Caco-2 (cell line): Measurements from ENCODE around the gene MYL3. TPM values are rescaled to one million over a fixed set of nuclear protein-coding genes. Genes with fewer than 3 reads are reported as not detected.

Experiments used
- BruUV-seq: library from RNA; stranded (reverse); fragments of 400-500 nt; replicated peaks from 2 replicates; lab custom pipeline; 2021; lab: Mats Ljungman, UMichigan
- CTCF ChIA-PET: fragments of 300-600 bp; sonication (Branson Sonifier 250); formaldehyde crosslinking; loops from one replicate; lab custom pipeline; 2022; ENCODE audit warnings: antibody characterized with exemption; lab: Charles Lee
- POLR2A ChIA-PET: fragments of 300-600 bp; sonication (Branson Sonifier 250); formaldehyde crosslinking; loops from one replicate; lab custom pipeline; 2022; ENCODE audit warnings: antibody characterized with exemption; lab: Charles Lee
- DNase-seq, 2 experiments: peaks; one replicate each; pipeline versions ENCODE4 v3.0.0 to v3.0.0-alpha.2; 2020 to 2022
- H3K27me3 ChIP-seq: replicated peaks from 2 replicates; pipeline ENCODE4 v1.6.0; 2011; ENCODE audit warnings: low read length; ENCODE audit not compliant: control insufficient read depth, insufficient read depth
- H3K36me3 ChIP-seq: 2 replicates; pipeline ENCODE4 v1.5.1; 2011; ENCODE audit warnings: low read length; ENCODE audit not compliant: control insufficient read depth, insufficient read depth
- H3K4me1 ChIP-seq: fragments of 250-450 bp; sonication (Bioruptor Pico); 2 replicates; pipeline ENCODE4 v1.5.1; 2020; ENCODE audit warnings: mild to moderate bottlenecking
- H3K4me3 ChIP-seq: 2 replicates; pipeline ENCODE4 v1.5.1; 2011; ENCODE audit warnings: low read depth, mild to moderate bottlenecking, control low read depth, low read length
- H3K9me3 ChIP-seq: fragments of 250-450 bp; sonication (Bioruptor Pico); 2 replicates; pipeline ENCODE4 v1.5.1; 2020; ENCODE audit warnings: mild to moderate bottlenecking, moderate library complexity
- H3K27ac Mint-ChIP-seq: one replicate; pipeline ENCODE4 v1.8.0; 2022; ENCODE audit warnings: mixed read lengths; ENCODE audit not compliant: unreplicated experiment
- H3K27me3 Mint-ChIP-seq: one replicate; pipeline ENCODE4 v1.8.0; 2022; ENCODE audit warnings: mixed read lengths; ENCODE audit not compliant: insufficient read depth, unreplicated experiment
- H3K36me3 Mint-ChIP-seq: one replicate; pipeline ENCODE4 v1.8.0; 2022; ENCODE audit warnings: mild to moderate bottlenecking, mixed read lengths; ENCODE audit not compliant: insufficient read depth, unreplicated experiment
- H3K4me1 Mint-ChIP-seq: one replicate; pipeline ENCODE4 v1.8.0; 2022; ENCODE audit warnings: low read depth, mixed read lengths; ENCODE audit not compliant: unreplicated experiment
- H3K4me3 Mint-ChIP-seq: one replicate; pipeline ENCODE4 v1.8.0; 2022; ENCODE audit warnings: mild to moderate bottlenecking, moderate library complexity, mixed read lengths; ENCODE audit not compliant: unreplicated experiment
- H3K9me3 Mint-ChIP-seq: one replicate; pipeline ENCODE4 v1.8.0; 2022; ENCODE audit warnings: mixed read lengths; ENCODE audit not compliant: unreplicated experiment
- CTCF ChIP-seq, 2 experiments: fragments of 200-600 bp in 1 of 2; IDR thresholded peaks; 1 replicate in 1 of 2; 2 replicates in 1 of 2; pipeline versions ENCODE4 v1.5.1 to v1.8.0; 2011 to 2022; ENCODE audit warnings: antibody characterized with exemption in 1 of 2, control low read depth in 1 of 2, inconsistent platforms in 1 of 2, low read depth in 1 of 2, low read length in 1 of 2, mild to moderate bottlenecking in 1 of 2, moderate library complexity in 1 of 2; ENCODE audit not compliant: insufficient read depth in 1 of 2, severe bottlenecking in 1 of 2, unreplicated experiment in 1 of 2
- intact Hi-C: fragments of 100-400 bp; cut with micrococcal nuclease; formaldehyde crosslinking; loops from one replicate; pipeline ENCODE4 v1.10.0; 2022; ENCODE audit not compliant: unreplicated experiment
- total RNA-seq: library from RNA; stranded (reverse); gene quantifications from 2 replicates; pipeline ENCODE4 v1.2.3, GENCODE V29; 2022

Gene MYL3
- total RNA-seq, 1 experiment from 2014 or later, result 13.8 TPM

DNA sequence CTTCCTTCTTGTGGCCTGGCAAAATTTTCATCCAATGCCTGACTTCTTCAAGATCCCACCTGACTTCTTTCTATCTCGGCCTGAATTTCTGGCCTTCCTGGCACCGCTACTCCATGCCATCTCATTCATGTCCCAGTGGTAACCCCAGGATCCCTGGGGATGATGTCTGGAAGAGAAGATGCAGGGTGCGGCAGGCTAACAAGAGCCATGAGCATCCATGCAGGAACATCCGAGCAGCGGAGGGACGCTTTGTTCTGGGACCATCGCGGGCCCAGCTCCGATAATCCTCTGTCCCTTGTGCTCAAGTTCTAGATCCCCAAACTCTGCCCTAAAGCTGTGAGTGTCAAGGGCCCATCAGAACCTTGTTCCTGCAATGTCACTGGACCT, 10.9 kb downstream of the MYL3 start:
- no peaks in the 10 kb centered on the region for H3K9me3 ChIP-seq
- Mint-ChIP-seq H3K27ac (no peak overlapping the region), H3K36me3 (peaks cover 5% of the 10 kb centered on the region), H3K9me3 (no peaks in the 10 kb centered on the region), H3K4me1 (peaks cover 16% of the 10 kb centered on the region), H3K4me3 (no peak overlapping the region), H3K27me3 (no peaks in the 10 kb centered on the region)
- ChIA-PET POLR2A (no interaction called here), CTCF (no interaction called here)
- H3K36me3 ChIP-seq, result no peaks in the 10 kb centered on the region
- H3K27me3 ChIP-seq, result no peaks in the 10 kb centered on the region
- intact Hi-C loops, result no loop called here
- TF ChIP-seq CTCF (IDR thresholded peaks at IDR 0.05; ENCODE audit: insufficient read depth in 1 of 2, low read depth in 1 of 2, low read length in 1 of 2, severe bottlenecking in 1 of 2, unreplicated experiment in 1 of 2), result no peak
- no peak for DNase-seq
- no TSS peak for BruUV-seq
- no peak overlapping the region for H3K4me3 ChIP-seq
- peaks cover 21% of the 10 kb centered on the region for H3K4me1 ChIP-seq

DNA sequence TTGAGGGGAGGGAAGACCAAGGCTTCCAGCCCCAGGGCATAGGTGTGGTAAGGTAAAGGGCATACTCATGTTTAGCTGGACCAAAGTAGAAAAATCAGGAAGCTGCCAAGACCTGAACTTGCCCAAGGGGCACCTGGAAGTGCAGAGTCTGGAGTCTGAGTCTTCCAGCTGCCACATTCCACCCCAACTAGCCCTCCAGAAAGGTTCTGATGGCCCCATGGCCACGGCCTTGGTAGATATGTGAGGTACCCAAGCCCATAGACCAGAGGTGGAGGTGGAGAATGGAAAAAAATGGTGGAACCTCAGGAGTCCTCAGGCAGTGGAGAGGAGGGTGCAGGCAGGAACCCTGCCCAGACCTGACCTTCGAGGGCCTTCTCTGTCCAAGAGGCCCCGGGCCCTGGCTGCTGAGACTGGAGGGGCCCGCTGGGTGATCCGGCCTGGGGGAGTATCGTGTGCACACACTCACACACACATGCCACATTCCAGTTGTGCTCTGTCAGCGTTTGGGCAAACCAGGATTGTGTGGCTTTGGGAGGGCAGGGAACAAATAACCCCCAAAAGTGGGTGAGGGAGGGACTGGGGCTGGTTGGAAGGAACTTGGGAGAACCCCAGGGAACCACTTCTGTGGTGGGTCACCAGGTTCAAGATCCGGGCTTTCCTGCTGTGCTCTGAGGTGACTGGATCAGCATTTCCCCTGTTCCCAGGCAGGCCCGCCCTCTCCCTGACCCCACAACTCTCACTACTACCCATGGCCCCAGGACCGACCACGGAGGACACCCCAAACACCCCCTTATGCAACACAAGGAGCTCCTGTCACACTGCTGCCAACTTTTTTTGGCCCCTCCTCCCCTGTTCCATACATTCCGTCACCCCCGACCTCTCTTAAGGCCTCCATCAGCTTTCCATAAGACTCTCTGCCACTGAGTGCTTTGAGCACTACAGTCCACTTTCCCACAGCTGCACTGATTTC, 11.6 kb downstream of the MYL3 start:
- Histone ChIP-seq H3K4me3 (no peak overlapping the region), H3K36me3 (no peaks in the 10 kb centered on the region), H3K4me1 (peaks cover 21% of the 10 kb centered on the region), H3K27me3 (no peaks in the 10 kb centered on the region), H3K9me3 (no peaks in the 10 kb centered on the region)
- Mint-ChIP-seq H3K9me3 (no peaks in the 10 kb centered on the region), H3K27ac (peak overlapping the region; percentile 17), H3K27me3 (no peaks in the 10 kb centered on the region), H3K4me1 (peaks cover 16% of the 10 kb centered on the region), H3K4me3 (no peak overlapping the region), H3K36me3 (peaks cover 5% of the 10 kb centered on the region)
- intact Hi-C loops, result no loop called here
- CTCF ChIA-PET, result no interaction called here
- DNase-seq, result peak in 1 of 2 experiments; percentile 27
- POLR2A ChIA-PET, result no interaction called here
- TF ChIP-seq CTCF (IDR thresholded peaks at IDR 0.05; ENCODE audit: insufficient read depth in 1 of 2, low read depth in 1 of 2, low read length in 1 of 2, severe bottlenecking in 1 of 2, unreplicated experiment in 1 of 2), result no peak
- no TSS peak for BruUV-seq

DNA sequence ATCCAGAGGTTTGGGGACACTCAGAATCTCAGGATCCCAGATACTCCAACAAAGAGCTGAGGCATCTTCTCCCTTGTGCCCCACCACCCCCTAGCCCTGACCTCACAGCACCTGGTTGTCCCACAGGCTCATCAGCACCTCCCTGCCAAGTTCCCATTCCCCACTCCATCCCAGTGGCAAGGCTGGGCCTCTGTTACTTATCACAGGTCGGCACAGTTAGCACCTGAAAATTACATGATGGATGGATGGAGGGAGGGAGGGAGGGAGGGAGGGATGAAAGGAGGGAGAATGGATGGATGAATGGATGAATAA, 12.8 kb downstream of the MYL3 start:
- no peak for DNase-seq
- ChIA-PET POLR2A (no interaction called here), CTCF (no interaction called here)
- peaks cover 21% of the 10 kb centered on the region for H3K4me1 ChIP-seq
- no TSS peak for BruUV-seq
- Mint-ChIP-seq H3K4me1 (peaks cover 16% of the 10 kb centered on the region), H3K36me3 (peaks cover 5% of the 10 kb centered on the region), H3K4me3 (no peak overlapping the region), H3K27me3 (no peaks in the 10 kb centered on the region), H3K27ac (no peak overlapping the region), H3K9me3 (no peaks in the 10 kb centered on the region)
- intact Hi-C loops, result no loop called here
- no peaks in the 10 kb centered on the region for H3K27me3 ChIP-seq
- no peaks in the 10 kb centered on the region for H3K9me3 ChIP-seq
- H3K4me3 ChIP-seq, result no peak overlapping the region
- H3K36me3 ChIP-seq, result no peaks in the 10 kb centered on the region
- no peak for TF ChIP-seq CTCF (IDR thresholded peaks at IDR 0.05; ENCODE audit: insufficient read depth in 1 of 2, low read depth in 1 of 2, low read length in 1 of 2, severe bottlenecking in 1 of 2, unreplicated experiment in 1 of 2)
